ENCODE measurements around the gene SEMA5A. TPM values are rescaled to one million over a fixed set of nuclear protein-coding genes. Genes with fewer than 3 reads are reported as not detected.

Gene SEMA5A
- total RNA-seq, 1 experiment from 2014 or later = 0.15 TPM

- ATAC-seq (no peak), DNase-seq (ENCODE audit: low read depth, low spot score) (no peak)
- in situ Hi-C loops (cut with HindIII; ENCODE audit: low pct_unique_long_range_greater_than_20kb, low sequenced_read_pairs) (no loop called here), intact Hi-C loops (cut with micrococcal nuclease; ENCODE audit: unreplicated experiment) (no loop called here)
- TF ChIP-seq TCF7L2 (IDR thresholded peaks at IDR 0.05; ENCODE audit: low read depth, low read length) (no peak), POLR2AphosphoS5 (IDR thresholded peaks at IDR 0.05; ENCODE audit: low read depth, low read length) (no peak), CTCF (IDR thresholded peaks at IDR 0.05) (no peak)
- TF ChIP-seq, protein P1, sequence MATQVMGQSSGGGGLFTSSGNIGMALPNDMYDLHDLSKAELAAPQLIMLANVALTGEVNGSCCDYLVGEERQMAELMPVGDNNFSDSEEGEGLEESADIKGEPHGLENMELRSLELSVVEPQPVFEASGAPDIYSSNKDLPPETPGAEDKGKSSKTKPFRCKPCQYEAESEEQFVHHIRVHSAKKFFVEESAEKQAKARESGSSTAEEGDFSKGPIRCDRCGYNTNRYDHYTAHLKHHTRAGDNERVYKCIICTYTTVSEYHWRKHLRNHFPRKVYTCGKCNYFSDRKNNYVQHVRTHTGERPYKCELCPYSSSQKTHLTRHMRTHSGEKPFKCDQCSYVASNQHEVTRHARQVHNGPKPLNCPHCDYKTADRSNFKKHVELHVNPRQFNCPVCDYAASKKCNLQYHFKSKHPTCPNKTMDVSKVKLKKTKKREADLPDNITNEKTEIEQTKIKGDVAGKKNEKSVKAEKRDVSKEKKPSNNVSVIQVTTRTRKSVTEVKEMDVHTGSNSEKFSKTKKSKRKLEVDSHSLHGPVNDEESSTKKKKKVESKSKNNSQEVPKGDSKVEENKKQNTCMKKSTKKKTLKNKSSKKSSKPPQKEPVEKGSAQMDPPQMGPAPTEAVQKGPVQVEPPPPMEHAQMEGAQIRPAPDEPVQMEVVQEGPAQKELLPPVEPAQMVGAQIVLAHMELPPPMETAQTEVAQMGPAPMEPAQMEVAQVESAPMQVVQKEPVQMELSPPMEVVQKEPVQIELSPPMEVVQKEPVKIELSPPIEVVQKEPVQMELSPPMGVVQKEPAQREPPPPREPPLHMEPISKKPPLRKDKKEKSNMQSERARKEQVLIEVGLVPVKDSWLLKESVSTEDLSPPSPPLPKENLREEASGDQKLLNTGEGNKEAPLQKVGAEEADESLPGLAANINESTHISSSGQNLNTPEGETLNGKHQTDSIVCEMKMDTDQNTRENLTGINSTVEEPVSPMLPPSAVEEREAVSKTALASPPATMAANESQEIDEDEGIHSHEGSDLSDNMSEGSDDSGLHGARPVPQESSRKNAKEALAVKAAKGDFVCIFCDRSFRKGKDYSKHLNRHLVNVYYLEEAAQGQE (IDR thresholded peaks at IDR 0.05; ENCODE audit: insufficient read depth in 1 of 2, low read depth in 2 of 2, low read length in 1 of 2) = no peak
- H3K4me3 ChIP-seq (ENCODE audit: low read depth in 2 of 2, low read length in 2 of 2) = no peak overlapping the region
- H3K27me3 ChIP-seq (ENCODE audit: control insufficient read depth, insufficient read depth, low read length) = no peaks in the 10 kb centered on the region; the same call in 1 of the 2 replicates
- BruUV-seq (replicated peaks) = no TSS peak
- no peaks in the 10 kb centered on the region for H3K9me3 ChIP-seq (ENCODE audit: control insufficient read depth, insufficient read depth, low read depth, low read length)
- H3K27ac ChIP-seq (ENCODE audit: low read length) = no peak overlapping the region
- no peaks in the 10 kb centered on the region for H3K36me3 ChIP-seq (ENCODE audit: control insufficient read depth, insufficient read depth, low read length)
- POLR2A ChIA-PET = no interaction called here
- CTCF ChIA-PET = no interaction called here
- H3K4me1 ChIP-seq (ENCODE audit: control insufficient read depth, insufficient read depth, low read length) = no peaks in the 10 kb centered on the region
Observed at GRCh38 chr5:9507974-9508373, 37.9 kb downstream of the SEMA5A start.

GRCh38 chr5:9505225-9505624, 40.6 kb downstream of the SEMA5A start:
- no peaks in the 10 kb centered on the region for H3K27me3 ChIP-seq (ENCODE audit: control insufficient read depth, insufficient read depth, low read length)
- H3K27ac ChIP-seq (ENCODE audit: low read length) = no peak overlapping the region
- ChIA-PET CTCF (no interaction called here), POLR2A (no interaction called here)
- H3K4me3 ChIP-seq (ENCODE audit: low read depth in 2 of 2, low read length in 2 of 2) = no peak overlapping the region
- BruUV-seq (replicated peaks) = no TSS peak
- in situ Hi-C loops (cut with HindIII; ENCODE audit: low pct_unique_long_range_greater_than_20kb, low sequenced_read_pairs) (no loop called here), intact Hi-C loops (cut with micrococcal nuclease; ENCODE audit: unreplicated experiment) (no loop called here)
- TF ChIP-seq POLR2AphosphoS5 (IDR thresholded peaks at IDR 0.05; ENCODE audit: low read depth, low read length) = no peak
- no peak for TF ChIP-seq SIN3A (IDR thresholded peaks at IDR 0.05; ENCODE audit: borderline replicate concordance, insufficient read depth, low read depth, low read length)
- no peak for TF ChIP-seq CTCF (IDR thresholded peaks at IDR 0.05)
- no peak for TF ChIP-seq TCF7L2 (IDR thresholded peaks at IDR 0.05; ENCODE audit: low read depth, low read length)
- TF ChIP-seq, protein P1 (IDR thresholded peaks at IDR 0.05; ENCODE audit: insufficient read depth in 1 of 2, low read depth in 2 of 2, low read length in 1 of 2) = no peak
- H3K36me3 ChIP-seq (ENCODE audit: control insufficient read depth, insufficient read depth, low read length) = no peaks in the 10 kb centered on the region
- ATAC-seq = no peak
- DNase-seq (ENCODE audit: low read depth, low spot score) = no peak
- H3K4me1 ChIP-seq (ENCODE audit: control insufficient read depth, insufficient read depth, low read length) = no peaks in the 10 kb centered on the region
- H3K9me3 ChIP-seq (ENCODE audit: control insufficient read depth, insufficient read depth, low read depth, low read length) = no peaks in the 10 kb centered on the region
